GM13977 (cell line): ENCODE measurements around the gene ESPNL.
"Not testable (repeated sequence)": the region's sequence is repeated elsewhere in the genome, so short reads cannot be mapped to it uniquely, and the experiment has no call there.

ENCODE experiments used
- DNase-seq: peaks from one replicate; pipeline ENCODE4 v3.0.0; 2012; ENCODE audit warnings: low spot score
- in situ Hi-C: fragments of 300-500 bp; cut with MboI; formaldehyde crosslinking; loops from one replicate; pipeline ENCODE4 v1.12.0; 2022; ENCODE audit warnings: low sequenced_read_pairs, low pct_unique_long_range_greater_than_20kb, mixed read lengths, inconsistent platforms; ENCODE audit not compliant: unreplicated experiment
- TF ChIP-seq, protein P1 (sequence below): IDR thresholded peaks from 2 replicates; pipeline ENCODE4 v1.5.1; 2012; ENCODE audit warnings: mild to moderate bottlenecking, control low read depth; ENCODE audit not compliant: insufficient read depth; ENCODE audit errors: extremely low read depth, missing control alignments

ESPNL gene

DNA sequence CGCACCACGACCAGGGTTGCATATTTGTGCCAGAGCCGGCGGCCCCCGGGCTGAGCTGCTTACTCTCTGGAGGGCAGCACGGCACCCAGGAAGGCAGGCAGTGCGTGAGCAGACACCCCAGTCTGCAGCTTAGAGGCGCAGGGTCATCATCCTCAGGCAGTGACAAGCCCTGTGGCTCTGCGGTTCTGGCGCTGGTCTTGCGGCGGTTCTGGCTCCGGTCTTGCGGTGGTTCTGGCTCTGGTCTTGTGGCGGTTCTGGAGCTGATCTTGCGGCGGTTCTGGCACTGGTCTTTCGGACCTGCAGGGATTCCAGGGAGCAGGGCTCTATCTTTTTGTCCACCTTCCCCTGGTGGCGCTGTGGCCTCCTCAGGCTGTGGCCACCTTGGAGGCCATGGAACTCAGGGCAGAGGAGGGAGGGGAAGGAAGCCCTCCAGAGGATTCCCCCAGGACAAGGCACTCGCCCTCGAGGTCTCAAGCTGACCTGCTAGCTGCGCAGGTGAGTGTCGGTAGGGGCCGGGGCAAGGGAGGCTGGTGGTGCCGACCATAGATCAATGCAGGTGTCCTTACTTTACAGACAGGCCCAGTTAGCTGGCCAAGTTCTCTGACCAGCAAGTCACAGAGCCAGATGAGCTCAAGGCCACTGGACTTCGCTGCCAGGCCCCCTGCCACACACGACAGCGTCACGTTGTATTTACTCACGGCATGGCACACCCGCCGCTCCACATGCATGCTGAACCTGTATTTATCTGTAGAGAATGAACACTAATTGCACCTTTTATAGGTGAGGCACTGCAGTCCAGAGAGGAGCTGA is 14.9 kb downstream of the ESPNL start:
- DNase-seq = no peak
- in situ Hi-C loops = no loop called here
- TF ChIP-seq, protein P1, sequence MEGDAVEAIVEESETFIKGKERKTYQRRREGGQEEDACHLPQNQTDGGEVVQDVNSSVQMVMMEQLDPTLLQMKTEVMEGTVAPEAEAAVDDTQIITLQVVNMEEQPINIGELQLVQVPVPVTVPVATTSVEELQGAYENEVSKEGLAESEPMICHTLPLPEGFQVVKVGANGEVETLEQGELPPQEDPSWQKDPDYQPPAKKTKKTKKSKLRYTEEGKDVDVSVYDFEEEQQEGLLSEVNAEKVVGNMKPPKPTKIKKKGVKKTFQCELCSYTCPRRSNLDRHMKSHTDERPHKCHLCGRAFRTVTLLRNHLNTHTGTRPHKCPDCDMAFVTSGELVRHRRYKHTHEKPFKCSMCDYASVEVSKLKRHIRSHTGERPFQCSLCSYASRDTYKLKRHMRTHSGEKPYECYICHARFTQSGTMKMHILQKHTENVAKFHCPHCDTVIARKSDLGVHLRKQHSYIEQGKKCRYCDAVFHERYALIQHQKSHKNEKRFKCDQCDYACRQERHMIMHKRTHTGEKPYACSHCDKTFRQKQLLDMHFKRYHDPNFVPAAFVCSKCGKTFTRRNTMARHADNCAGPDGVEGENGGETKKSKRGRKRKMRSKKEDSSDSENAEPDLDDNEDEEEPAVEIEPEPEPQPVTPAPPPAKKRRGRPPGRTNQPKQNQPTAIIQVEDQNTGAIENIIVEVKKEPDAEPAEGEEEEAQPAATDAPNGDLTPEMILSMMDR = no peak

DNA sequence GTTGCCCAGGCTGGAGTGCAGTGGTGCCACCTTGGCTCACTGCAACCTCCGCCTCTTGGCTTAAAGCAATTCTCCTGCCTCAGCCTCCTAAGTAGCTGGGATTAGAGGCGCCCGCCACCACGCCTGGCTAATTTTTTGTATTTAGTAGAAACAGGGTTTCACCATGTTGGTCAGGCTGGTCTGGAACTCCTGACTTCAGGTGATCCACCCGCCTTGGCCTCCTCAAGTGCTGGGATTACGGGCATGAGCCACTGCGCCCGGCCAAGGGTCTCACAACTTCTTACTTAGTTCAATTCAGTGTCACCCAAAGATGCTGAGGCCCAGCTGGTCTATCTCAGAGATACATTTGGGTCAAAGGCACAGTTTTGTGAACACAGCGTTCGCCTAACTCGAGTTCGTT is 15.6 kb downstream of the ESPNL start:
- in situ Hi-C loops, DNase-seq: not testable (repeated sequence)

DNA sequence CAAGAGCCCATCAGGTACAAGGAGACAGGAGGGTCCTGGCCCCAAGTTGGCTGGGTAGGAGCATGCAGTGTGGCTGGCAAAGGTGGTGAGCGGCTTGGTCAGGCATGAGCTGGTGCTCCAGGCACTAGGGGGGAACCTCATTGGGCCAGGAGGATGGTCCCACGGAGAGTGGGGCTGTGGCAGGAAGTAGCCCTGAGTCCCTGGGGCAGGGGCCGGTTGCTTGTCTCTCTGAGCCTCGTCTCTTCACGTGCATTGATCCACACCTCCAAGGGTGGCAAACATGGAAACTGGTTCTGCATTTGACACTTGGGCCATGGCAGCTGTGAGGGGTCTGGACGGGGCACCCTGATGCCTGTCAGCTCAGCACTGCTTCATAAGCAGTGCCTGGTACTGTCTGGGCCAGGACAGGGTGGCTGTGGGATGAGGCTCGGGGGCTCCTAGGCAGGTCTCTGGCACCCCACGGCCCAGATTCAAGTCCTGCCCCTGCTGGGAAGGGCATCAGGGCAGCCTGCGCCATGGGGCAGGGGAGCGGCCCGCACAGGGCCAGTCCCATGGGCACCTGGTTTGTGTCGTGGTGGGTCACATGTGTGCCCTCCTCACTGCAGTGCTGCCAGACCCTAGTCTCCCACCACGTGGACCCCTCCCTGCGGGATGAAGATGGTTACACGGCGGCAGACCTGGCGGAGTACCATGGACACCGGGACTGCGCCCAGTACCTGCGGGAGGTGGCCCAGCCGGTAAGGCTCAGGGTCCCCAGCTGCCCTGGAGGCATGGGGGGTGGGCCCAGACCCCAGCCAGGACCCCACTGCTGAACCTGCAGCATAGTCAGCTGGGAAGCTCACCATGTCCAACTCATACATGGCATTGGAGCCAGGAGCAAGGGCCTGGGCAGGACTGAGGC is 16.4 kb downstream of the ESPNL start:
- TF ChIP-seq, protein P1 = no peak
- DNase-seq = no peak
- in situ Hi-C loops = no loop called here

DNA sequence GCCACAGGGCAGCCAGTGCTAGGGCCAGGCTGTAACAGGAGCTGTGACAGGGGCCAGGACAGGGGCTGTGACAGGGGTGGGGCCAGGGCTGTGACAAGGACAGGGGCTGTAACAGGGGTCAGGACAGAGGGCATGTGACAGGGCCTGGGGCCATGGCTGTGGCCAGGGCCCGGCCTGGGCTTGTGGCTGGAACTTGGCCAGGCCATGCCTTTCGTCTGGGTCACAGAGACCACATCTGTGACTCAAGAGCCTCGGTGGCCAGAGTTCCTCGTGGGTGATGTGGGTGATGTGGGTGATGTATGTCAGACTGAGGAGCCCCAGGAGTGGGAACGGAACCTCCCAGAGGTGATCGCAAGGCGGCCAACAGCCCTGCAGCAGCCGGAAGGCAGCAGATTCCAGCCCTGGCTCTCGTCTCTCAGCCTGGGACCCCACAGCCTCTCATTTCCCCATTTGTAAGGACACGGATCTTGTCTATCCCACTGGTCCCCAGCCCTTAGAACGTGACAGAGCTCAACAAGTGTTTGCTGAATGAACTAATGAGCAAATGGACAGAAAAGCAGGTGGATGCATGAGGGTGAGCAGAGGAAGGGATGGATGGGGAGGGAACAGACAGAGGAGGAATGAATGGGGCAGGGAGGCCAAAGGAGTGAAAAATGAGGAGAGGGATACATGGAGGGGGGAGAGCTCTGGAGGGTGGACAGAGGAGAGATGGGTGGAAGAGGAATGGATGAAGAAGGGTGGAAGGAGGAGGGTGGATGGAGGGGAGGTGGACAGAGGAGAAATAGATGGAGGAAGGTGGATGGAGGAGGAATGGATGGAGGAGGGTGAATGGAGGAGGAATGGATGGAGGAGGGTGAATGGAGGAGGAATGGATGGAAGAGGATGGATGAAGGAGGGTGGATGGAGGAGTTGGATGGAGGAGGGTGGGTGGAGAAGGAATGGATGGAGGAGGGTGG is 17.3 kb downstream of the ESPNL start:
- no peak for DNase-seq
- in situ Hi-C loops = no loop called here
- TF ChIP-seq, protein P1 = no peak

DNA sequence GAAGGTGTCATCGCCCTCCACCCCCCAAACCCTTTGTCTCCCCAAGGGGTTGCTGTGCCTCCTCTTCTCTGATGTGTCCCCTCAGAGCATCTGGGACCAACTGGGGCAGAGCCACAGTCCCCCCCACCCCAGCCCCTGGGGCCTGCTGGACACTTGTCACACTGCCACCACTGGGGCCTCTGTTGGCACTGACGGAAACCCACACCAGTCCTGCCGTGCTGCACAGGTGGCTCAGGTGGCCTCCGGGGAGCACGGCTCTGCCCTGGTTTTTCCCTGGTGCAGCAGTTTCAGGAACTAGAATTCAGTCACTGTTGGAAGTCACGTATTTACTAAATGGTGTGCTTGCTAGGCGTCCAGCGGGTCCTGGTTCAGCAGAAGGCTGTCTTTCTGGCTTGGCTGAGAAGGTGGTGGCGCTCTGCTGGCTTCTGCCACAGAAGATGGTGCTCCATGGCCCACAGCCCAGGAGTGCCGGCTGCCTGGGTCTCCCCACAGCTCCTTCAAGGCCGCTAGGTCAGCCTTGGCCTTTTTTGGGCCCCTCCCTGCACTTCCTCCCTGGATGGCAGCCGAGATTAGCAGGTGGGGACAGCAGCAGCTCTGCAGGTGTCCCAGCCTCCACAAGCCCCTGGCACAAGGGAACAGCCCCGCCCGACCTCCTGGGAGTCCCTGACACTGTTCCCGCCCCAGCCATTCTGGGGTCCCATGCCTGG is 19.8 kb downstream of the ESPNL start:
- in situ Hi-C loops = no loop called here
- TF ChIP-seq, protein P1 = no peak
- no peak for DNase-seq

DNA sequence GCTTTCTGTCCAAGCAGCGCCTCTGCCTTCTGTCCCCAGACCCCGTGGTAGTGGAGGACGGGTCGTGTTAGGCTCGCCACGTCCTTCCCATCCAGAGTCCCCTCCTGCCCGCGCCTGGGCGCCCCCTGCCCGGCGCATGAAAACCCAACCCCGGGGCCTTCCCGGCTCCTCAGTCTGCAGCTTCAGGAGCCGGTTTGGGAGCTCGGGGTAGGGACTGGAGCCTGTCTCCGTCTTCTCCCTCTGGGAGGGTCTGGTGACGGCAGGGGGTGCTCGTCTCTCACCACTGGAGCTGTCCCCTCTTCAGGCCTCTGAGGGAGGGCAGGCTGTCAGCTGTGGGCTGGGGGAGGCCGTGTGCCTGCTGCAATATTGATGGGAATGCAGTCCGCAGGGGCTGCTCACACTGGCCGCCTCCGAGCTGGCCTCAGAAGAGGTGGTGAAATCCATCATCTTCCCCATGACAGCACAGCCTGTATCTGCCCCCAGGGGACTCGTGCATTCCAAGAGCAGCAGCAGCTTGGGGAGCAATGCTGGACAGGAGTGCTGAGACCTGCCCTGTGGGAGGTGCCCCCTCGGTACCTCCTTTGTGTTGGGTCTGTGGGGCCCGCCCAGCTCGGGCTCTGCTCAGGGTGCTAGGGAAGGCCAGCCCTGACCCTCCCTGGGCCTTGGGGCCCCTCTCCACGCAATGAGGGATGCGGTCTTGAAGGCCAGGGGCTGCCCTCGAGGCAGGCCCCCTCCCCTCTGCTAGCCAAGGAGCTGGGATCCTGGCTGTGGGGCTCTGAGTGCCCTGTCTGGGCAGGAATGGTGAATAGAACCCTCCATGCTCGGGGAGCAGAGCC is 20.5 kb downstream of the ESPNL start:
- in situ Hi-C loops = no loop called here
- no peak for DNase-seq
- TF ChIP-seq, protein P1 = peak; percentile 8
